ENCODE measurements around the gene R3HDM2. TPM values are rescaled to one million over a fixed set of nuclear protein-coding genes. Genes with fewer than 3 reads are reported as not detected.

The R3HDM2 gene
- total RNA-seq, 1 experiment from 2014 or later, result 9.5 TPM

Other genes with a start within 250 kb of the R3HDM2 start
- gene NXPH4, start 214.2 kb downstream of the R3HDM2 start, total RNA-seq (2014; rRNA removed; shearing (Covaris generic)), result 5.6 and 10.7 TPM in 2 replicates
- gene SHMT2, start 201.3 kb downstream of the R3HDM2 start, total RNA-seq (2014; rRNA removed; shearing (Covaris generic)), result 250 and 269 TPM in 2 replicates
- not detected in 2 replicates for gene STAC3, start 179.9 kb downstream of the R3HDM2 start, total RNA-seq (2014; rRNA removed; shearing (Covaris generic))
- gene INHBC, start 3.7 kb upstream of the R3HDM2 start, total RNA-seq (2014; rRNA removed; shearing (Covaris generic)), result not detected in 2 replicates
- gene INHBE, start 24.3 kb upstream of the R3HDM2 start, total RNA-seq (2014; rRNA removed; shearing (Covaris generic)), result 16.1 and 24.8 TPM in 2 replicates
- gene GLI1, start 28.7 kb upstream of the R3HDM2 start, total RNA-seq (2014; rRNA removed; shearing (Covaris generic)), result 5.7 and 6.3 TPM in 2 replicates
- not detected in 2 replicates for gene ARHGAP9, start 48.8 kb upstream of the R3HDM2 start, total RNA-seq (2014; rRNA removed; shearing (Covaris generic))
- gene MARS1, start 57.0 kb upstream of the R3HDM2 start, total RNA-seq (2014; rRNA removed; shearing (Covaris generic)), result 118 and 121 TPM in 2 replicates
- gene DDIT3, start 89.5 kb upstream of the R3HDM2 start, total RNA-seq (2014; rRNA removed; shearing (Covaris generic)), result 43.2 and 50.1 TPM in 2 replicates
- gene MBD6, start 91.8 kb upstream of the R3HDM2 start, total RNA-seq (2014; rRNA removed; shearing (Covaris generic)), result 1.5 and 3.1 TPM in 2 replicates
- 76.6 and 109 TPM in 2 replicates for gene DCTN2, start 116.1 kb upstream of the R3HDM2 start, total RNA-seq (2014; rRNA removed; shearing (Covaris generic))
- 0.27 TPM in 1 of 2 replicates, not detected in the other for gene KIF5A, start 119.0 kb upstream of the R3HDM2 start, total RNA-seq (2014; rRNA removed; shearing (Covaris generic))
- gene PIP4K2C, start 160.1 kb upstream of the R3HDM2 start, total RNA-seq (2014; rRNA removed; shearing (Covaris generic)), result 24.4 and 27.2 TPM in 2 replicates
- gene DTX3, start 173.8 kb upstream of the R3HDM2 start, total RNA-seq (2014; rRNA removed; shearing (Covaris generic)), result 7.3 and 10.7 TPM in 2 replicates
- gene ARHGEF25, start 180.4 kb upstream of the R3HDM2 start, total RNA-seq (2014; rRNA removed; shearing (Covaris generic)), result 8.5 and 11.7 TPM in 2 replicates
- gene B4GALNT1, start 202.2 kb upstream of the R3HDM2 start, total RNA-seq (2014; rRNA removed; shearing (Covaris generic)), result 64.3 and 77.3 TPM in 2 replicates